Mucosa of stomach (tissue), 1 donor: ENCODE data around the gene PROSER2.

Source experiments
- H3K27me3 ChIP-seq: one replicate; pipeline ENCODE4 v1.7.0; 2013; ENCODE audit warnings: mild to moderate bottlenecking, low read length; ENCODE audit not compliant: control insufficient read depth, insufficient read depth
- H3K36me3 ChIP-seq: one replicate; pipeline ENCODE4 v1.7.0; 2013; ENCODE audit warnings: low read length; ENCODE audit not compliant: control insufficient read depth, insufficient read depth
- H3K4me1 ChIP-seq: one replicate; pipeline ENCODE4 v1.7.0; 2013; ENCODE audit warnings: mild to moderate bottlenecking, low read length; ENCODE audit not compliant: control insufficient read depth, insufficient read depth
- H3K4me3 ChIP-seq: one replicate; pipeline ENCODE4 v1.7.0; 2013; ENCODE audit warnings: low read length
- H3K9ac ChIP-seq: one replicate; pipeline ENCODE4 v1.7.0; 2013; ENCODE audit warnings: mild to moderate bottlenecking, low read length, moderate library complexity
- H3K9me3 ChIP-seq: one replicate; pipeline ENCODE4 v1.7.0; 2013; ENCODE audit warnings: mild to moderate bottlenecking, low read length, moderate library complexity; ENCODE audit not compliant: control insufficient read depth
- donor health status: Pancreatic carcinoma.

PROSER2 gene

DNA sequence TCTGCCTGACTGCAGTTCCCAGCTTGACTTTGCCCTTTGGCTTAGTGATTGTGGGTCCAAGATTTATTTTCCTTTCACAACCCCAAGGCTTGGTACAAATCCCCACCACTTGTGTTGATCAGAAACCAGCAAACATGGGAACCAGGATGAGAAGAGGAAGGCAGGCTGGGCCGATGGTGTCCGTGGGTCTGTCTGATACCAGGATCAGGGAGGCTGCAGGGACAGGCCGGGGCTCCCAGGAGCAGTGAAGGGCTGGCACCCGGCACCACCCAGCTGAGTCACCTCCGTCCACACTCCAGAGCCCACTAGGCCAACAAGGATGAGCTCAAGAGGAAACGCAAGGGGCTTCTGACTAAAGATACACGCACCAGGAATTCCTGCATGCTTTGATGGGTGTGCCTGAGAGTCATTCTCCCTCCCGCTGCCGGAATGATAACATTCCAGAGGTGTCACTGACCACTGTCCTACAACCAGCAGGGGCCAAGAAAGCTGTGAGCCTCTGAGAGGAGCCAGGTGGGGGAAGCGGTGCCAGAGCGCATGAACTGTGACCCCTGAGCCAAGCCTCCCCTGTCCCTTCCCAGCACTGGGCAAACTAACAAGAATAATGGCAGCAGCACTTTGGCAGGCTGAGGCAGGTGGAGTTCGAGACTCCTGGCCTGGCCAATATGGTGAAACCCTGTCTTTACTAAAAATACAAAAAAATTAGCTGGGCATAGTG lies 29.2 kb upstream of the PROSER2 start:
- Histone ChIP-seq H3K9ac (no peak overlapping the region), H3K9me3 (no peaks in the 10 kb centered on the region), H3K27me3 (no peaks in the 10 kb centered on the region)

DNA sequence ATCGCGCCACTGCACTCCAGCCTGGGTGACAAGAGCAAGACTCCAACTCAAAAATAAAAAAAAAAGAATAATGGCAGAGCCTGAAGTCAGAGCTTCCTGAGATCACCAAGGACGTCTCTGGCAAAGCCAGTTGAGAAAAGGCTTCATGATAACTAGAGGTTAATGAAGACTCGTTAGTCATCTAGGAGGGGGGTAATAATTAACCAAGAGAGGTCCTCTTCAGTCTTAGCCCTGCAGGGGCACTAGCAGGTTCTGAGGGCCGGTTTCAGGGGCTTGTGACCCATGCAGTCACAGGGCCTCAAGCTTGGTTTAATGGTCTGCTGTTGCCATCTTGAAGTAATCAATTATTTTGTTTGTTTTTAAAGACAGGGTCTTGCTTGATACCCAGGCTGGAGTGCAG lies 28.6 kb upstream of the PROSER2 start:
- Histone ChIP-seq H3K4me3 (no peak overlapping the region), H3K9me3 (no peaks in the 10 kb centered on the region), H3K9ac (no peak overlapping the region), H3K36me3 (no peaks in the 10 kb centered on the region), H3K27me3 (no peaks in the 10 kb centered on the region), H3K4me1 (no peaks in the 10 kb centered on the region)

More for the DNA sequence above, 29.2 kb upstream of the PROSER2 start:
- H3K36me3 ChIP-seq: no peaks in the 10 kb centered on the region
- H3K4me3 ChIP-seq: no peak overlapping the region
- H3K4me1 ChIP-seq: no peaks in the 10 kb centered on the region

DNA sequence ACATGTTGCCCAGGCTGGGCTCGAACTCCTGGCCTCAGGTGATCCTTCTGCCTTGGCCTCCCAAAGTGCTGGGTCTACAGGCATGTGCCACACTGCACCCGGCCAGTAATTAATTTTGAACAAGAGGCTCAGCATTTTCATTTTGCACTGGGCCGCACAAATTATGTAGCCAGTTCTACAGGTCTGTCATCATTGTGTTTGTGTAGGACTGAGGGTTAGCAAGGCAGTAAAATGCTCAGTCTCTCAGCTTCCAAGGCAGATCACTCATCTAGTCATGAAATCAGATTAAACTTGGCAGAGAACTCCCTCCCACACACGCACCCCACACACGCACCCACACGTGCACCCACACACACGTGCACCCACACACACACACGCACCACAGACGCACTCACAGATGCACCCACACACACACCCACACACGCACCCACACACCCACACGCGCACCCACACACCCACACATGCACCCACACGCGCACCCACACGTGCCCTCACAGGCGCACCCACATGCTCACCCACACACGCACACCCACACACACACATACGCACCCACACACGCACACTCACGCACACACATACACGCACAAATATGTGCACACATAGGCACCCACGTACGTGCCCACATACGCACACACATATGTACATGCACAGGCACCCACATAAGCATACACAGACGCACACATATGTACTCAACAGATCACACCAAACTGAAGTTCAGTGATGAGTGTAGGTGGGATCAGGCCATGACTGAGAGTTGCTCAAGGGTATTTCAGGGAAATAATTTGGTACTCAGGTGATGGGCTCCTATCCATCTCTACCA lies 27.8 kb upstream of the PROSER2 start:
- Histone ChIP-seq H3K9ac (no peak overlapping the region), H3K36me3 (no peaks in the 10 kb centered on the region), H3K9me3 (no peaks in the 10 kb centered on the region), H3K27me3 (no peaks in the 10 kb centered on the region), H3K4me3 (no peak overlapping the region), H3K4me1 (no peaks in the 10 kb centered on the region)

DNA sequence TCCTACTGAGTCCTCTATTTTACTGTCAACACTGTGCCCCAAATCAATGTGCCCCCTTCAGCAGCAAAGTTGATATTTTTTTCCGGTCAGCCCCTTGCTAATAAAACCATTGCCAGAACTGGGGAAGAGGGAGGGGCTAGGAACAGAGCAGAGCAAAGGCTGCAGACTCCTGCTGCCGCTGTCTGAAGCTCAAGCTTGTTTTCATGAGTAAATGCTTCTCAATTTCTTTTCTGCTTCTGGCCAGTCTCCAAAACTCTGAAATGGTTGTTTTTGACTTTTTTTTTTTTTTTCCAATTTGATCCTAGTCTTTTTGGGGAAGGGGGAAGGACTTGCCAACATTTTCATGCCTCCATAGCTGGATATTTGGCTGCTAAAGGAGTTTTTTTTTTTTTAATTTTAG lies 26.7 kb upstream of the PROSER2 start:
- Histone ChIP-seq H3K4me3 (no peak overlapping the region), H3K9me3 (no peaks in the 10 kb centered on the region), H3K9ac (no peak overlapping the region), H3K4me1 (no peaks in the 10 kb centered on the region), H3K27me3 (no peaks in the 10 kb centered on the region), H3K36me3 (no peaks in the 10 kb centered on the region)

DNA sequence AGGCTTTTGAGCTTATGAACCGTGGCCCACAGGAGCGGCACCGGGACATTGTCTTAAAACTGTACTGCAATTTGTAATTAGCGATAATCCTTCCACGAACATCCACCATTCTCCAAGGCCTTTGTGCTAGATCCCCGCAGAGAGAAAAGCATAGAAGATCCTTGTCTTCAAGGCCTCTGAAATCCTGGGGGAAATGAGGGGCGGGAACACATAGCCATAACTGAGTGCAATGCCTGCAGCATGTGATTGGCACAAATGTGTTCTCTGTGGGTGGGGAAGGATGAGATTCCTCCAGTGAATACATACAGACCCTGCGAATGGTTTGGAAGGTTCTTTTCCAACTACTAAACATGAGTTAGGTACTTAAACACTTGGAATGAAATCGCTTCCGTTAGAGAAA lies 25.9 kb upstream of the PROSER2 start:
- H3K9me3 ChIP-seq: no peaks in the 10 kb centered on the region
- no peak overlapping the region for H3K4me3 ChIP-seq
- no peak overlapping the region for H3K9ac ChIP-seq
- H3K27me3 ChIP-seq: no peaks in the 10 kb centered on the region
- H3K4me1 ChIP-seq: no peaks in the 10 kb centered on the region
- H3K36me3 ChIP-seq: no peaks in the 10 kb centered on the region

- H3K9ac ChIP-seq: no peak overlapping the region
- H3K36me3 ChIP-seq: no peaks in the 10 kb centered on the region
- H3K9me3 ChIP-seq: no peaks in the 10 kb centered on the region
- H3K4me3 ChIP-seq: no peak overlapping the region
- no peaks in the 10 kb centered on the region for H3K4me1 ChIP-seq
- no peaks in the 10 kb centered on the region for H3K27me3 ChIP-seq
These were observed 25.1 kb upstream of the PROSER2 start for GRCh38 chr10:11797847-11798633.

- Histone ChIP-seq H3K9ac (no peak overlapping the region), H3K4me1 (no peaks in the 10 kb centered on the region)
These were observed 24.1 kb upstream of the PROSER2 start for GRCh38 chr10:11798845-11799735.

DNA sequence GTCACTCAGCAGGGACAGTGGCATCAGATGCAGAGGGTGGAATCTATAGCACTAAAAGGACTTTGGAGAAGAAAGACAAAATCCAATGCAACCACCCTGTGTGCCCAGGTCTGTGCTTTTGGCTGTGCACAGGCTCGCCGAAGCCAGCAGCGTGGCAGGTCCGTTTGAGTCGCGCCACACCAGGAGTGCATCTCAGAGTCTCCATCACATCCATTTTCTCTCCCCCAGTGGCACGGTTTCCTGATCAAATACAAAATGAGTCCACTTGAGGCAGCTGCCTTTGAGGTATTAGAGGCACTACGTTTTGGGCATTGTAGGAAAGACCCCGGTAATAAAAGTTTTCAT lies 23.4 kb upstream of the PROSER2 start:
- H3K4me3 ChIP-seq: no peak overlapping the region
- no peaks in the 10 kb centered on the region for H3K9me3 ChIP-seq
- H3K36me3 ChIP-seq: no peaks in the 10 kb centered on the region
- no peaks in the 10 kb centered on the region for H3K4me1 ChIP-seq
- H3K27me3 ChIP-seq: no peaks in the 10 kb centered on the region
- H3K9ac ChIP-seq: no peak overlapping the region

More at GRCh38 chr10:11798845-11799735, 24.1 kb upstream of the PROSER2 start:
- H3K27me3 ChIP-seq: no peaks in the 10 kb centered on the region
- no peak overlapping the region for H3K4me3 ChIP-seq
- no peaks in the 10 kb centered on the region for H3K9me3 ChIP-seq
- no peaks in the 10 kb centered on the region for H3K36me3 ChIP-seq

DNA sequence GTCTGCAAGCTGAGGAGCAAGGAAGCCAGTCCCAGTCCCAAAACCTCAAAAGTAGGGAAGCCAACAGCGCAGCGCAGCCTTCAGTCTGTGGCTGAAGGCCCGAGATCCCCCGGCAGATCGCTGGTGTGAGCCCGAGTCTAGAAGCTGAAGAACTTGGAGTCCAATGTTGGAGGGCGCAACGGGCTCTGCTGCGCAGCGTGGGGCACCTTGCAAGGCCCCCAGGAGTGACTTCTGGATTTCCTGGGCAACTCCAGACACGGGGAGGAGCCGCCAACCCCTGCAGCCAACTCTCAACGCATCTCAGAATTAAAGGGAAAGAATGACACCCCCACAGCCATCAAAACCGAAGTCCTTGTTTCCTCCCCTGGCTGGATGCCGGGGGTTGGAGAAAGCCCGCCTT lies 18.8 kb upstream of the PROSER2 start:
- no peaks in the 10 kb centered on the region for H3K27me3 ChIP-seq
- H3K36me3 ChIP-seq: no peaks in the 10 kb centered on the region
- no peaks in the 10 kb centered on the region for H3K9me3 ChIP-seq
- H3K4me1 ChIP-seq: no peaks in the 10 kb centered on the region
- no peak overlapping the region for H3K4me3 ChIP-seq
- H3K9ac ChIP-seq: no peak overlapping the region

DNA sequence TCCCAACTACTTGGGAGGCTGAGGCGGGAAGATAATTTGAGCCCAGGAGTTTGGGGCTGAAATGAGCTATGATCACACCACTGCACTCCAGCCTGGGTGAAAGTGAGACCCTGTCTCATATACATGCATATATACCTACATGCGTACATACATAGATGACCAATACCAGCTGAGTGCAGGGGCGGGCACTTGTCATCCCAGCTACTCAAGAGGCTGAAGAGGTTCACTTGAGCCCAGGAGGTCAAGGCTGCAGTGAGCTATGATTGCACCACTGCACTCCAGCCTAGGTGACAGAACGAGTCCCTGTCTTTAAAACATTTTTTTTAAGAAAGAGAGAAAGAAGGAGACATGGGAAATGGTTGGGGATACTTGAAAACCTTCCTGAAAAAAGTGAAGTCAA lies 17.4 kb upstream of the PROSER2 start:
- H3K9ac ChIP-seq: no peak overlapping the region

GRCh38 chr10:11806706-11807105 lies 16.4 kb upstream of the PROSER2 start:
- Histone ChIP-seq H3K36me3 (no peaks in the 10 kb centered on the region), H3K4me1 (no peaks in the 10 kb centered on the region), H3K4me3 (no peak overlapping the region), H3K9ac (no peak overlapping the region), H3K27me3 (no peaks in the 10 kb centered on the region), H3K9me3 (no peaks in the 10 kb centered on the region)

More for the DNA sequence above, 17.4 kb upstream of the PROSER2 start:
- H3K27me3 ChIP-seq: no peaks in the 10 kb centered on the region
- H3K36me3 ChIP-seq: no peaks in the 10 kb centered on the region
- H3K9me3 ChIP-seq: no peaks in the 10 kb centered on the region
- H3K4me3 ChIP-seq: no peak overlapping the region
- no peaks in the 10 kb centered on the region for H3K4me1 ChIP-seq
